ENCODE results near the gene TEX9. TPM values are rescaled to one million over a fixed set of nuclear protein-coding genes. Genes with fewer than 3 reads are reported as not detected.
A peak's percentile ranks its signal among the peaks of the same experiment; 100 is the strongest.
"Not testable (repeated sequence)": the region's sequence is repeated elsewhere in the genome, so short reads cannot be mapped to it uniquely, and the experiment has no call there.

The TEX9 gene
- polyA plus RNA-seq (2013), result 17.9 TPM

DNA sequence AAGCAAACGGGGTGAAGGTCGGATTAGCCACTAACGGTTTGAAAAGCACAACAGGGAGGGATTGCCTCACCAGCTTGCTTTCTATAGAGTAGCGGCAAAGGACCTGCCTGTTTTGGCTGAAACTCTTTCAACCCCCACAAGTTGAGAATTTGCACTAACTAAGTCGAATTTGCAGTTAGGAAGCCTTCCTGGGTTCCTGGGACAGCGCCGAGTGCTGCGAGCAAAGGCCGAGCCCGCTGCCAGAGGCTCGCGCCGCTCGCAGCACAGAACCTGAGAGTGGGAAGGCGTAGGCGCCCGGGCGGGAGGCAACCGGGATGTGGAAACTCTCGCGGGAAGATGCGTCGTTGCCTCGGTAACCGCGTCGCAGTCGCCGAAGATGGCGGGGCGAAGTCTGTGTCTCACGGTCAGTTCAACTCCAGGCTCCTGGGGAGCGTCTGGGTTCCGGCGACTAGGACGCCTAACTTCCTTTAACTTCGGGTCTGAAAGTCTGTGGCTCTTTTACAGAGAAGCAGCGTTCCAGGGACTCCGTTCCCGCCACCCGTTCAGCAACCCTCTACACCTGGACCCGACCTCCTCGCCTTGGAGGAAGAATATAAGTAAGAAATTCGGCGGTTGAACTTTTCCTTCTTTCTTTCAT is at the start of gene TEX9:
TSS of gene TEX9 (plus strand) at position 352 of the 637 bp plus-strand sequence. CDS start at position 377, 25 bp downstream.
- H3K27ac ChIP-seq (ENCODE audit: insufficient read depth in 1 of 2, low read depth in 1 of 2, low read length in 2 of 2, poor library complexity in 1 of 2, severe bottlenecking in 2 of 2), result peak within 1 kb of the TSS; percentile 13 to 62
- under 1% methylated on average over 43 of the region's 45 CpGs for WGBS (ENCODE audit: insufficient coverage)
- POLR2A ChIA-PET, result no interaction called here
- H3K9me3 ChIP-seq (ENCODE audit: control extremely low read depth in 1 of 5, control insufficient read depth in 4 of 5, insufficient read depth in 2 of 5, low read depth in 1 of 5, low read length in 4 of 5), result peaks cover 0 to 10% (median 3%) of the 10 kb centered on the region in 5 experiments
- DNase-seq, result peak; percentile 78 to 88 (median 88)
- H3K4me1 ChIP-seq (ENCODE audit: control extremely low read depth in 1 of 4, control insufficient read depth in 4 of 4, insufficient read depth in 4 of 4, low read length in 3 of 4), result peaks cover 2 to 19% (median 14%) of the 10 kb centered on the region in 4 experiments
- CTCF ChIA-PET, result interaction anchor here (1.0 kb wide), 1 partner anchor 120 kb away, joined by 3 read pairs; no protein-coding TSS in a partner anchor
- no peaks in the 10 kb centered on the region for H3K36me3 ChIP-seq (ENCODE audit: control insufficient read depth in 4 of 4, insufficient read depth in 4 of 4, low read length in 3 of 4)
- H3K4me3 ChIP-seq (ENCODE audit: control insufficient read depth in 1 of 7, extremely low read depth in 1 of 7, insufficient read depth in 4 of 7, low read depth in 2 of 7, low read length in 6 of 7), result peak within 1 kb of the TSS; percentile 71 to 95 (median 85)
- H3K27me3 ChIP-seq (replicated peaks in 2 of 5; ENCODE audit: control insufficient read depth in 4 of 5, insufficient read depth in 5 of 5, low read length in 4 of 5), result no peaks in the 10 kb centered on the region

DNA sequence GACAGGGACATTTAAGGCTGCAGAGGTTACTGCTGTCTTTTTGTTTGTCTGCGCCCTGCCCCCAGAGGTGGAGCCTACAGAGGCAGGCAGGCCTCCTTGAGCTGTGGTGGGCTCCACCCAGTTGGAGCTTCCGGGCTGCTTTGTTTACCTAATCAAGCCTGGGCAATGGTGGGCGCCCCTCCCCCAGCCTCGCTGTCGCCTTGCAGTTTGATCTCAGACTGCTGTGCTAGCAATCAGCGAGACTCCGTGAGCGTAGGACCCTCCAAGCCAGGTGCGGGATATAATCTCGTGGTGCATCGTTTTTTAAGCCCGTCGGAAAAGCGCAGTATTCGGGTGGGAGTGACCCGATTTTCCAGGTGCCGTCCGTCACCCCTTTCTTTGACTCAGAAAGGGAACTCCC is 48.7 kb upstream of the TEX9 start:
- whole genome bisulfite sequencing (ENCODE audit: insufficient coverage), result no CpG with 5 or more reads among the region's 18 CpGs
- DNase-seq; H3K27me3 ChIP-seq (replicated peaks in 2 of 5; ENCODE audit: control insufficient read depth in 4 of 5, insufficient read depth in 5 of 5, low read length in 4 of 5); H3K4me3 ChIP-seq (ENCODE audit: control insufficient read depth in 1 of 7, extremely low read depth in 1 of 7, insufficient read depth in 4 of 7, low read depth in 2 of 7, low read length in 6 of 7); H3K4me1 ChIP-seq (ENCODE audit: control extremely low read depth in 1 of 4, control insufficient read depth in 4 of 4, insufficient read depth in 4 of 4, low read length in 3 of 4); POLR2A ChIA-PET; H3K36me3 ChIP-seq (ENCODE audit: control insufficient read depth in 4 of 4, insufficient read depth in 4 of 4, low read length in 3 of 4); CTCF ChIA-PET; H3K27ac ChIP-seq (ENCODE audit: insufficient read depth in 1 of 2, low read depth in 1 of 2, low read length in 2 of 2, poor library complexity in 1 of 2, severe bottlenecking in 2 of 2): not testable (repeated sequence)
- peaks cover 0 to 13% (median 2%) of the 10 kb centered on the region in 5 experiments for H3K9me3 ChIP-seq (ENCODE audit: control extremely low read depth in 1 of 5, control insufficient read depth in 4 of 5, insufficient read depth in 2 of 5, low read depth in 1 of 5, low read length in 4 of 5)

DNA sequence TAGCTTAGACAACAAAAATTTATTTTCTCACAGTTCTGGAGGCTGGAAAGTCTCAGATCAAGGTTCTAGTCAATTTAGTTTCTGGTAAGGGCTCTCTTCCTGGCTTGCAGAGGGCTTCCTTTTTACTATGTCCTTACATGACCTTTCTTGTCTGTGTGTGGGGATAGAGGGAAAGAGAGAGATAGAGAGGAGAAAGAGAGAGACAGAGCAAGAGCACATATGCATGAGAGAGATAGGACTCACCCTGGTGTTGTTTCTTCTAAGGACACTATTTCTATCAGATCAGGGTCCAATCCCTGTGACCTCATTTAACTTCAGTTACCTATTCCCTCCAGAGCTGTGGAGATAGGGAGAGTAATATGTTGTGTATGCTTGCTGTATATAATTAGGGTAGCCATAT is 44.9 kb upstream of the TEX9 start:
- H3K36me3 ChIP-seq (ENCODE audit: control insufficient read depth in 4 of 4, insufficient read depth in 4 of 4, low read length in 3 of 4), result no peaks in the 10 kb centered on the region
- no peak overlapping the region for H3K4me3 ChIP-seq (ENCODE audit: control insufficient read depth in 1 of 7, extremely low read depth in 1 of 7, insufficient read depth in 4 of 7, low read depth in 2 of 7, low read length in 6 of 7)
- no peak overlapping the region for H3K27ac ChIP-seq (ENCODE audit: insufficient read depth in 1 of 2, low read depth in 1 of 2, low read length in 2 of 2, poor library complexity in 1 of 2, severe bottlenecking in 2 of 2)
- CTCF ChIA-PET, result no interaction called here
- peak in 1 of 3 donors; percentile 13 for DNase-seq
- peaks cover 0 to 13% (median 2%) of the 10 kb centered on the region in 5 experiments for H3K9me3 ChIP-seq (ENCODE audit: control extremely low read depth in 1 of 5, control insufficient read depth in 4 of 5, insufficient read depth in 2 of 5, low read depth in 1 of 5, low read length in 4 of 5)
- POLR2A ChIA-PET, result no interaction called here
- no peaks in the 10 kb centered on the region for H3K27me3 ChIP-seq (replicated peaks in 2 of 5; ENCODE audit: control insufficient read depth in 4 of 5, insufficient read depth in 5 of 5, low read length in 4 of 5)
- no peaks in the 10 kb centered on the region for H3K4me1 ChIP-seq (ENCODE audit: control extremely low read depth in 1 of 4, control insufficient read depth in 4 of 4, insufficient read depth in 4 of 4, low read length in 3 of 4)

GRCh38 chr15:56320861-56321260 is 44.4 kb upstream of the TEX9 start:
- Histone ChIP-seq H3K9me3 (ENCODE audit: control extremely low read depth in 1 of 5, control insufficient read depth in 4 of 5, insufficient read depth in 2 of 5, low read depth in 1 of 5, low read length in 4 of 5) (peaks cover 0 to 13% (median 2%) of the 10 kb centered on the region in 5 experiments), H3K27me3 (replicated peaks in 2 of 5; ENCODE audit: control insufficient read depth in 4 of 5, insufficient read depth in 5 of 5, low read length in 4 of 5) (no peaks in the 10 kb centered on the region), H3K4me1 (ENCODE audit: control extremely low read depth in 1 of 4, control insufficient read depth in 4 of 4, insufficient read depth in 4 of 4, low read length in 3 of 4) (no peaks in the 10 kb centered on the region), H3K36me3 (ENCODE audit: control insufficient read depth in 4 of 4, insufficient read depth in 4 of 4, low read length in 3 of 4) (no peaks in the 10 kb centered on the region), H3K27ac (ENCODE audit: insufficient read depth in 1 of 2, low read depth in 1 of 2, low read length in 2 of 2, poor library complexity in 1 of 2, severe bottlenecking in 2 of 2) (no peak overlapping the region), H3K4me3 (ENCODE audit: control insufficient read depth in 1 of 7, extremely low read depth in 1 of 7, insufficient read depth in 4 of 7, low read depth in 2 of 7, low read length in 6 of 7) (no peak overlapping the region)
- no peak for DNase-seq
- 91% methylated on average over 3 of the region's 3 CpGs for WGBS (ENCODE audit: insufficient coverage)
- ChIA-PET POLR2A (no interaction called here), CTCF (no interaction called here)

DNA sequence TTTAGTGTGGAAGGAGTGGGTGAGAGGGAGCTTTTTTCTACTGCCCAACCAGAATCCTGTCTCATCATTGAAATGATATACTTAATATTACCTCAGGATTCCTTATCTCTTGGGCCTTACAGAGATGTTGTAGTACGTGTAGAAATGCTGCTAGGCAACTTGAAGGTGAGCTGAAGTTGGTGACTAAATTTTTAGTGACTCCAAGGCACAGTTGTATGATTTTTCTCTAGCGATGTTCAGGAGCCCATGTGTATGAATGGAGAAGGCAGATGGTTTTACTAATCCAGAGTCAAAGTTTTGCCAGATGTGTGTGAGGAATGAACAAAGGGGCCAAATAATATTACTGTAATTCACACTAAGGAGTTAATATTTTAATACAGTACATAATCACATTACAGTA is 42.8 kb upstream of the TEX9 start:
- Histone ChIP-seq H3K27ac (ENCODE audit: insufficient read depth in 1 of 2, low read depth in 1 of 2, low read length in 2 of 2, poor library complexity in 1 of 2, severe bottlenecking in 2 of 2) (no peak overlapping the region), H3K4me1 (ENCODE audit: control extremely low read depth in 1 of 4, control insufficient read depth in 4 of 4, insufficient read depth in 4 of 4, low read length in 3 of 4) (no peaks in the 10 kb centered on the region), H3K9me3 (ENCODE audit: control extremely low read depth in 1 of 5, control insufficient read depth in 4 of 5, insufficient read depth in 2 of 5, low read depth in 1 of 5, low read length in 4 of 5) (peaks cover 0 to 13% (median 2%) of the 10 kb centered on the region in 5 experiments), H3K27me3 (replicated peaks in 2 of 5; ENCODE audit: control insufficient read depth in 4 of 5, insufficient read depth in 5 of 5, low read length in 4 of 5) (no peaks in the 10 kb centered on the region), H3K36me3 (ENCODE audit: control insufficient read depth in 4 of 4, insufficient read depth in 4 of 4, low read length in 3 of 4) (no peaks in the 10 kb centered on the region), H3K4me3 (ENCODE audit: control insufficient read depth in 1 of 7, extremely low read depth in 1 of 7, insufficient read depth in 4 of 7, low read depth in 2 of 7, low read length in 6 of 7) (no peak overlapping the region)
- no peak for DNase-seq
- 0% methylated on average over 1 of the region's 2 CpGs for WGBS (ENCODE audit: insufficient coverage)
- CTCF ChIA-PET, result interaction anchor here (0.9 kb wide), 1 partner anchor 22 kb away, joined by 3 read pairs; no protein-coding TSS in a partner anchor
- POLR2A ChIA-PET, result interaction anchor here (0.6 kb wide), 1 partner anchor 661 kb away, joined by 3 read pairs; no protein-coding TSS in a partner anchor

DNA sequence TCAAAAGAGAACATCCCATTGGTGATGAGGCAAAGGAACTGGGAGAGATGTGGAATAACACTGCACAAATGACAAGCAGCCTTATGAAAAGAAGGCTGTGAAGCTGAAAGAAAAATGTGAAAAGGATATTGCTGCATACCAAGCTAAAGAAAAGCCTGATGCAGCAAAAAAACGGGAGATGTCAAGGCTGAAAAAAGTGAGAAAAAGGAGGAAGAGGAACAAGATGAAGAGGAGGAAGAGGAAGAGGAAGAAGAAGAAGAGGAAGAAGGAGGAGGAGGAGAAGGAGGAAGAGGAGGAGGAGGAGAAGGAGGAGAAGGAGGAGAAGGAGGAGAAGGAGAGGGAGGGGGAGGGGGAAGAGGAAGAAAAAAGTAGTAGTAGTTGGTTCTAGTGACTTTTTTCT is 41.8 kb upstream of the TEX9 start:
- POLR2A ChIA-PET, result no interaction called here
- Histone ChIP-seq H3K4me1 (ENCODE audit: control extremely low read depth in 1 of 4, control insufficient read depth in 4 of 4, insufficient read depth in 4 of 4, low read length in 3 of 4) (no peaks in the 10 kb centered on the region), H3K27me3 (replicated peaks in 2 of 5; ENCODE audit: control insufficient read depth in 4 of 5, insufficient read depth in 5 of 5, low read length in 4 of 5) (no peaks in the 10 kb centered on the region), H3K4me3 (ENCODE audit: control insufficient read depth in 1 of 7, extremely low read depth in 1 of 7, insufficient read depth in 4 of 7, low read depth in 2 of 7, low read length in 6 of 7) (no peak overlapping the region), H3K27ac (ENCODE audit: insufficient read depth in 1 of 2, low read depth in 1 of 2, low read length in 2 of 2, poor library complexity in 1 of 2, severe bottlenecking in 2 of 2) (no peak overlapping the region), H3K36me3 (ENCODE audit: control insufficient read depth in 4 of 4, insufficient read depth in 4 of 4, low read length in 3 of 4) (no peaks in the 10 kb centered on the region), H3K9me3 (ENCODE audit: control extremely low read depth in 1 of 5, control insufficient read depth in 4 of 5, insufficient read depth in 2 of 5, low read depth in 1 of 5, low read length in 4 of 5) (peaks cover 0 to 8% (median 0%) of the 10 kb centered on the region in 5 experiments)
- no peak for DNase-seq
- 63% methylated on average over 1 of the region's 1 CpG for WGBS (ENCODE audit: insufficient coverage)
- CTCF ChIA-PET, result no interaction called here

- WGBS (ENCODE audit: insufficient coverage), result no CpG with 5 or more reads among the region's 3 CpGs
- no peak overlapping the region for H3K27ac ChIP-seq (ENCODE audit: insufficient read depth in 1 of 2, low read depth in 1 of 2, low read length in 2 of 2, poor library complexity in 1 of 2, severe bottlenecking in 2 of 2)
- ChIA-PET POLR2A (no interaction called here), CTCF (no interaction called here)
- H3K36me3 ChIP-seq (ENCODE audit: control insufficient read depth in 4 of 4, insufficient read depth in 4 of 4, low read length in 3 of 4), result no peaks in the 10 kb centered on the region
- H3K9me3 ChIP-seq (ENCODE audit: control extremely low read depth in 1 of 5, control insufficient read depth in 4 of 5, insufficient read depth in 2 of 5, low read depth in 1 of 5, low read length in 4 of 5), result peaks cover 0 to 6% (median 0%) of the 10 kb centered on the region in 5 experiments
- H3K4me1 ChIP-seq (ENCODE audit: control extremely low read depth in 1 of 4, control insufficient read depth in 4 of 4, insufficient read depth in 4 of 4, low read length in 3 of 4), result no peaks in the 10 kb centered on the region
- no peak overlapping the region for H3K4me3 ChIP-seq (ENCODE audit: control insufficient read depth in 1 of 7, extremely low read depth in 1 of 7, insufficient read depth in 4 of 7, low read depth in 2 of 7, low read length in 6 of 7)
- DNase-seq, result no peak
- no peaks in the 10 kb centered on the region for H3K27me3 ChIP-seq (replicated peaks in 2 of 5; ENCODE audit: control insufficient read depth in 4 of 5, insufficient read depth in 5 of 5, low read length in 4 of 5)
Measured at GRCh38 chr15:56325186-56325585, 40.0 kb upstream of the TEX9 start.

Data from common myeloid progenitor, CD34-positive (primary cell).